Measurements from ENCODE around the gene VSTM2L.
"Not testable (repeated sequence)": the region's sequence is repeated elsewhere in the genome, so short reads cannot be mapped to it uniquely, and the experiment has no call there.

Gene VSTM2L, protein sequence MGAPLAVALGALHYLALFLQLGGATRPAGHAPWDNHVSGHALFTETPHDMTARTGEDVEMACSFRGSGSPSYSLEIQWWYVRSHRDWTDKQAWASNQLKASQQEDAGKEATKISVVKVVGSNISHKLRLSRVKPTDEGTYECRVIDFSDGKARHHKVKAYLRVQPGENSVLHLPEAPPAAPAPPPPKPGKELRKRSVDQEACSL

DNA sequence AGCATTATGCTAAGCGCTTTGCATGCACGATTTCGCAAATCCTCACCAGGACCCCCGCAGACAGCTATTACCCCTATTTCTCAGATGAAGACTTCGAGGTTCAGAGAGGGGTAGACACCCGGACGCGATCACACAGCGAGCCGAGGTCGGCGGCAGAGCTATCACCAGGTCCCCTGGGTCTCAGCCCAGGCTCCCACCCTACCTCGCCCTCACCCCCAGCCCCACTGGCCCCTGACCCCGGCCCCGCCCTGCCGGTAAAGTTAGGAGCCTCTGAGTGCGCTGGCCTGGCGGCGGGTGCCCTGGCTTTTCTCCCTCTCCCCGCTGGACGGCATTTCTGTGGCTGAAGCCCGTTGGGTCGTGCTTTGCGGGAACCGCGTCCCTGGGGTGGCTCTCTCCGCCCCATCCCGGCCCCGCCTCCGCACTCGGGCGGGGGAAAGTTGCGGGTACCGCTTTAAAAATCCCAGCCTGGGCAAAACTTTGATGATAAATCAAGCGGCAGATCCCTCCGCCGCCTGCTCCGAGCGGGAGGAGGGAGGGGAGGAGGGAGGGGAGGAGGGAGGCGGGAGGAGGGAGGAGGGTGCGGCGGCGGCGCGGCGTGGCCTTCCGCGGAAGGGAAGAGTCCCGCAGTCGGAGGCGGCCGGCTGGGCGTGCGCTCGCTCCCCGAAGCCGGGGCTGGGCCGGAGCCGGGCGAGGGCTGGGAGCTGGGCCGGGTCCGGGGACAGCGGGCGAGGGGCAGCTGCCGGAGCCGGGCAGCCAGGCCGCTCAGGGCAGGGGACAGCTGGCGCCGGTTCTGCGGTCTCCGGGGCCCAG is at the start of gene VSTM2L:
TSS of gene VSTM2L (plus strand) at position 624 of the 810 bp plus-strand sequence. CDS start 224 bp downstream, outside the sequence.
- DNase-seq (ENCODE audit: low read depth in 2 of 2, low spot score in 1 of 2) = no peak

DNA sequence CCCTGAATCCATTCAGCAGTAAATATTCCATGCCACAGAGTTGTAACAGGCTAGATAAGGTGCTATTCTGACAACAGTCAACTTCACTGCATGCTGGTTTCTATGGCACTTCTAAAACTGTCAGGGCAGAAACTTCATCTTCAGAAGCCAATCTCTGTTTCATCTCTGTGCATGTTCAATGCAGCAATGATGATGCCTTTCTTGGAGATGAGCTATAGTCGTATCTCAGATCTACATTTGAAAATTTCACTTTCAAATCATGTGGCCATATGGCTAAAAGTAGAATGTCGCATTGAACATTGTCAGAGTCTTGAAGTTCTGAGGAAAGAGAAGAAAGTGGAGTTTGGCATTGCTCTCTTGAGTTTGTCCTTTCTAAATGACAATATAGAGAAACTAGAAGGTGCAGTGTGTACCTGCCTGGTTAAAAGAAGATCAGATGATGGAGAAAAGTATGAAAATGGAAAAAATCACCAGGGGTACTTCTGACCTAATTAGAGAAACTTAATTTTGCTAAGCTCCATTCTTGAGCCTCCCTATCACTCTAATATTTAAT is 49.0 kb upstream of the VSTM2L start:
- DNase-seq (ENCODE audit: low read depth in 2 of 2, low spot score in 1 of 2) = no peak

DNA sequence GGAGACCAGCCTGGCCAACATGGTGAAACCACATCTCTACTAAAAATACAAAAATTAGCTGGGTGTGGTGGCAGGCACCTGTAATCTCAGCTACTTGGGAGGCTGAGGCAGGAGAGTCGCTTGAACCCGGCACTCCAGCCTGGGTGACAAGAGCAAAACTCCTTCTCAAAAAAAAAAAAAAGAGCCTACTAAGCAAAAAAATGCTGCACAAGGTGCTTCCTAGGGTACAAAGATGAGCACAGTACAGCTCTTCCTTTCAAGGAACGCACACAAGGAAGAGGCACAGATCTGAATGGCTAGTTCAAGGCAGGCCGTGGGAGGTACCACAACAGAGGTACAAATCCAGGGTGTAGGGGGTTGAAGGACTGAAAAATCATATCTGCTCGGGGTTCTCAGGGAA is 46.9 kb upstream of the VSTM2L start:
- not testable (repeated sequence) for DNase-seq (ENCODE audit: low read depth in 2 of 2, low spot score in 1 of 2)

DNA sequence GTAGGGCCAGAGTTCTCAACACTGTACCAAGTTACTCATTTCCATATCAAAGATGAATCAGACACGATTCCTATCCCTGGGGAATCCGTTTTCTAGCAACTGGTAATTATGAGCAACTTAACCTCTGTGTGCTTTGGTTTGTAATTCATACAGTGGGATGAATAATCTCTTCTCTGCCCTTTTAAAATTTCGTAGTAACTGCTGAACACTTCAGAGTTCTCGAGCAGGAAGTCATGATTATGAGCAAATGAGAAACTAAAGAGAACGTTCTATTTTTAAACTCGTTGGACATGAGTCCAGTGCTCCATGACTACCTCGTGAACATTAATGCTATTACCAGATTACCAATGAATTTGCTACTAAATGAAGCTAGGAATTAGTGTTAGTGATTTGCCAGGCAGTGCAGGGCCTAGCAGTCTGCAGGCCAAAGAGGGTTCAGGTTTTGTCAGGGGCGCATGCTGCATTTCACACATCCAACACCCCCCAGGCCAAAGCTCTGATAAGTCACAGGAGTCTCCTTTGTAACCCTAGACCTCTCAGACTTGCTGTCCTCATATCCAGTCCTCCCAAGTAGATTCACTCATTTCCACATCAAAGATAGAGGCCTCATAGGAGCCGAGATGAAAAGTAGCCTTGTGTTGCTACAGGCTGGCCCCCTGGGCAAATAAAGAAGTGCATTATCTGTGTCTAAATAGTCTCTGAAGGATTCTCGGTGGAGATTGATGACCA is 45.8 kb upstream of the VSTM2L start:
- no peak for DNase-seq (ENCODE audit: low read depth in 2 of 2, low spot score in 1 of 2)

DNA sequence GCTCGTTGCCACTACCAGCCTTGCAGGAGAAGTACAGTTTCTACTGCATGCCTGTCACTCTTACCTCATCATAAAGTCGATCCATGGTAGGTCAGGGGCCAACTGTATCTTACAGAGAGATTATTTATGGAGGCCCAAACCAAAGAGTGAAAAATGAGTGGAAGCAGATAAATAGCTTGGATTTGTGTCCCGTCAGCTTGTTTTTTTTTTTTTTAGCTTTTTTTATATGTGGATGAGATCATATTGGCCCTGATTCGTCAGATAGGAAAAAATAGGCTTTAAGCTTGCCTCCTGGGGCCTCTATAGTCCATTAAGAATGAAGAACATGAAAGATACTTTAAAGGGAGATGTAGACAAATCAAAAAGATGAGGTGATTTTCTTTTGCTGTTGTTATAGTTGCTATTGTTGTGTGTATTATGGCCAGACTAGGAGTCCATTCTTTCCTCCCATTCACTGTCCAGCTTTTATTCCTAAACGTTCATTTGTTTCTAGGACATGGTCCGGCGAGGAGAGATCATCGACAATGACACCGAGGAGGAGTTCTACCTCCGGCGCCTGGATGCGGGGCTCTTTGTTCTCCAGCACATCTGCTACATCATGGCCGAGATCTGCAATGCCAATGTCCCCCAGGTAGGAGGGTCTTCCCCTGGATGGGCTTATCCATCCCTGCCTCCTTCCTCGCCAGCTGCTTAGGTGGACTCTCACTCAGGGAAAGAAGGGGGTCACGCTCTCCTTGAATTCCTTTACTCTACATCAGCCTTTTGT is 43.3 kb upstream of the VSTM2L start:
- DNase-seq (ENCODE audit: low read depth in 2 of 2, low spot score in 1 of 2) = no peak

DNA sequence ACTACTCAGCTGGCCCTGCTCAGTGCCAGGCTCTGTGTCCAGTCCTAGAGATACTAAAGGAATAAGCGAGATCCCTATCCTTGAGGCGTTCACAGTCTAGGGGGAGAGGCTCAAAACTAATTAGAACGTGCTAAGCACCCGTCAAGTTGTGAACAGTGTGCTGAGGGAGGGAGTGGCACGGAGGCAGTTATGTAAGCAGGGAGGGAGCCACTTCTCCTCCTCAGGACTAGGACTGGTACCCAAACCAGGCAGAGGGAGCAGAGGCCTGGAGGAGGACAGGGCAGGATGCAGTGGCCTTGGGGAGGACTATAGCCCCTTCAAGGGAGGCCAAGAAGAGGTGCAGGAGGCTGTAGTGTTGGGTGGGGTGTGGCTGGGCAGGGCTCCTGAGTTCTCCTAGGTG is 39.6 kb upstream of the VSTM2L start:
- no peak for DNase-seq (ENCODE audit: low read depth in 2 of 2, low spot score in 1 of 2)

DNA sequence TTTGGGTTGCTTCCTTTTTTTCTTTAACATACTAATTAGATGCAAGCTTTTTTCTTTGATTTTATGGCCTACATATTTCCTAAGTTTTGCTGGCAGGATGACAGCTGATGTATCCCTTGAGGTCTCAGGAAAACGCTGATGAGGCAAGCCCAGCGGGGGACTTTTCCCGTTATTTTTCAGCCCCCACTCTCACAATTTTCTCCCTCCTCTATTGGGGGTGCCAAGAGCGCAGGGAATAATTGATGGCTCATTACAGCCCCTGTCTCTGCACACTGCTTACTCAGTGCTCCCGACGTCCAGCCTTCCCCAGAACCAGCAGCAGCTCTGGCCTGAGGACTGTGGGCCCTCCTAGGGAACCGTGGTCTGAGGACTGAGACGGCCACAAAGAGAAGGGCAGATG is 38.6 kb upstream of the VSTM2L start:
- DNase-seq (ENCODE audit: low read depth in 2 of 2, low spot score in 1 of 2) = no peak

DNA sequence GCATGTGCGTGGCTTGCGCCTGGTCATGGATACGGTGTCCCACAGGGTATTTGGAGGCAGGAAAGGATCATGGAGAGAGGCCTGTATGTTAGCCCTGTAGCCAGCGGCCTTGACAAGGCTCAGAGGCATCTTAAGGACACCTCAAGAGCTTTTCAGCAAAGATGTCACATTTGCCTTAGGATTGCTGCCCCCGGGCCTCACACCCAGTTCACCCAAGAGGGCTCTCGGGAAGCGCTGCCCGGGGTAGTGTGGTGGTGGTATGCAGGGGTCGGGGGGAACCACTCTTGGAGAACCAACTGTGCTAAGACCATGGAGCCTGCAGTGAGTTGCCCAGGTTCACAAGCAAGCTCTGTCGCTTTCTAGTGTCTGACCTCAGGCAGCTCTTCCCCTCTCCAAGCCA is 36.9 kb upstream of the VSTM2L start:
- no peak for DNase-seq (ENCODE audit: low read depth in 2 of 2, low spot score in 1 of 2)

DNA sequence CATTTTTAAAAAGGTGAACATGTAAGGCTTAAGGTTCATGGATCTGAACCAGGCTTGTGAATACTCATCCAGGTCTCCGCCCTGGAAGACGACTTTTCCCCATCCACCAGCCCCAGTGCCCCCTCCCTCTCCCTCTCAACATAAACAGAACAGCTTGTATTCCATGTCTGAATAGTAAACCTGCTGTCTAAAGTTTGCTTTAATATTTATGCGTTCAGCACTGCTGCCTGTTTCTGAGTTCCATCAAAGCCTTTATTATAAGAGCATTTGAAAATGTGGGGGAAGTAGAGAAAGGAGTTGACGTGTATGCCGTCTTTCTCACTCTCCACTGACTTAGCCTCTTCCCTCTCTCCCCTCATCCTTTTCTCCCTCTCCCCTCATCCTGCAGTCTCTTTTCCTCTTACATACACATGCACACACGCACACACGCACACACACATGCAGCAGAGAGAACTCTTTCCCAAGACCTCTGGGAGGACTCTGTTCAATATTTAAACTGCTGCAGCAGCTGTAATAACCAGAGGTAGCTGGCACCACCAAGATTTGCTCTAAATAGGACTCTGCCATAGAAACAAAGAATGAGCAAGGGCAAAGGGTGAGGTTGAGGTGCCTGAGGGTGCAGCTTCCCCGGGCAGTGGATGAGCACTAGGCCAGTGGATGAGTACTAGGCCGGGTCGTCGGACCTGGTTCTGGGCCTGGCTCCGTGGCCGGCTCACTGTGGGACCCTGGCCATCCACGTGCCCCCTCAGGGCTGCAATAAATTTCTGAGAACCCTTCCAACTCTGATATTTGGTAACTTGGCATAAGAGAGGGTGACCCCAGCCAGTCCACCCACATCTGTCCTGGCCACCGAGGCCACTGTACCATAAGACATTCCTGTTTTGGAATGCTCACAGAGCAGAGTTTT is 35.4 kb upstream of the VSTM2L start:
- no peak for DNase-seq (ENCODE audit: low read depth in 2 of 2, low spot score in 1 of 2)

DNA sequence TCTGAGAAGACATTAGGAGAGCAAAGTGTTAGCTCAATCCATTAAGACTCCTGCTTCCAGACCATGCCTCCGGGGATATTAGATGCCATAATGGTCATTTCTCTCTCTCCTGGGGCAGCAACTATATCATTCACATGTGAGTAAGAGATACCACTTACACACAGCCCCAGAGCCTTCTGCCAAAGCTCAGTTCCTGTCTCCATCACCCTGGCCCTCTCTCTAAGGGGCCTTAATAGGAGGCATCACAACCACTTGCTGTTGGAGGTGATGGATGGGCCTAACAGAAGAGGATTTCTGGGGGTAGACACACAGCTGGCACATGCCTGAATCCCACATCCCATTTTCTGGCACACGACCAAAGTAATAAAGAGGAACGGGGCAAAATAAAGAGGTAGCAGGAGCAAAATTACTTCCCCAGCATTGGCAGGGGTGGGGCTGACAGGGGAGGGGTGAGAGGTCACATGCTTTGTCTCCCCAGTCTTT is 34.0 kb upstream of the VSTM2L start:
- DNase-seq (ENCODE audit: low read depth in 2 of 2, low spot score in 1 of 2) = no peak

DNA sequence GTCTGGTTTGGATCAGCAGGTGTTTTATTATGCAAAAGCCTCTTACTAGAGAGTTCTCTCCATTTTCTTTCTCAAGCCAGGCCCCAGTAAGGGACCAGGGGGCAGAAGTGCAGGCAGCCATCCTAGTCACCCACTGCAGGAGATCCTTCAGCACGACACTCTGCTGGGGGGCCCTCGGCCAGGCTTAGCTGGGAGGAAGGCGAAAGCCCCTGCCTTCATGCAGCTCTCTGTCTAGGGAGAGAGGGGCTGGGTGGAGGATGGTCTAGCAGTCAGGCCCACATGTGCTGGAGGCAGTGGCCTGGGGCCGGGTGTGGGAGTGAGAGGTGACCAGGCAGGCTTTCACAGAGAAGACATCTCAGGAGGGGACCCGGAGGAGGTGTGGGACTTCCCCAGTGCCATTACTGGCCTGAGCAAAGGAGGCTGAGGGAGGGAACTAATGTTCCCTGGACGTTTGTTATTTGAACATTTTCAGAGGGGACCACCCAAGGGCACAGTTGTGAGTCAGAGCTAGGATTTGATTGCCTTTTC is 33.5 kb upstream of the VSTM2L start:
- no peak for DNase-seq (ENCODE audit: low read depth in 2 of 2, low spot score in 1 of 2)

DNA sequence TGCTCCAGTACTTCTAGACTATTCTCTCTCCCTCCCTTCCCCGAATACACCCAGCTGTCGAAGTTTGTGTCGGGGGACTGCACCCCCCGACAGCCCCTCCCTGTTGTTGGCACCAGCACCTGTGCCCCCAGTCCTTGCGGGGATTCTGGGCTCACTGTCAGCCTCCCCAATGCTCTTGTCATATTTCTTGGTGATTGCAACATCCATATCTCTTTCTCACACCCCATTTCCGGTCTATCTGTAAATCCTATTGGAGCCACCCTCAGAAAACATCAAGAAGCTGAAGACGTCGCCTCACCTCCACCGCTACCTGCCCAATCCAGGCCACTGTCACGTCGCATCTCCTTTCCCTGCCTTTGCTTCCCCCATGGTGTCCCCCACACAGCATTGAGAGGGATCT is 32.6 kb upstream of the VSTM2L start:
- no peak for DNase-seq (ENCODE audit: low read depth in 2 of 2, low spot score in 1 of 2)

DNA sequence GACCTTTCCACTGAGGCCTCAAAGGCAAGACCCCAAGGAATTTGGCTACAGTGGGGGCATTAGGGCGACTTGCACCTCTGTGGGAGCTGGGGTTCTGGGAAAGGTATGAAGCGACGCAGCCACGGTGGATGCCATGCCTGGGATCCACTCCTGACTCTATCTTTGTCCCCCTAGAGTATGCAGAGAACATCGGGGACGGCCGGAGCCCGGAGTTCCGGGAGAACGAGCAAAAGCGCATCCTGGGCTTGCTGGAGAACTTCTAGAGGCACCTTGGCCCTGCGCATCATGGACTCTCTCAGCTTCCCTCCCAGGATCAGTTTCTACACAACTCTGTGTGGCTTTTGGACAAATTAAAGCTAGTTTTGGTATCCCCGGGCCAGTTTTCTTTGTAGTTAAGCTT is 31.2 kb upstream of the VSTM2L start:
- no peak for DNase-seq (ENCODE audit: low read depth in 2 of 2, low spot score in 1 of 2)

DNA sequence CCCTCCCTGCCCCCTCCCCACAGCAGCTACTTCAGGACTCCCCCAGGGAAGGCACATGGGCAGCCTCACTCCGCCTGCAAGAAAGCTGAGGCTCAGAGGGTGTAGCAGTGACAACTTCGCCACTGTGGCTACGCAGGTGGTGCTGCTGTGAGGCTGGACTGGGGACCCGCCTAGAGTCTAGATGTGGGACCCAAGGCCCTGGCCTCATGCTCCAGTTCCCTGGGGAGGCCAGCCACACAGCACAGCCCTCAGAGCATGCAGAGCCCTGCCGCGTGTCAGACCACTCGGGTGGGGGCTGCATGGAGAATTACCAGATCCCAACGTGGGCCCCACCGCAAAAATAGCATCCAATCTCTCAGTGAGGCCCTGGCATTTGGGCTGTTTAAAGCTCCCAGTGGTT is 30.8 kb upstream of the VSTM2L start:
- DNase-seq (ENCODE audit: low read depth in 2 of 2, low spot score in 1 of 2) = no peak

DNA sequence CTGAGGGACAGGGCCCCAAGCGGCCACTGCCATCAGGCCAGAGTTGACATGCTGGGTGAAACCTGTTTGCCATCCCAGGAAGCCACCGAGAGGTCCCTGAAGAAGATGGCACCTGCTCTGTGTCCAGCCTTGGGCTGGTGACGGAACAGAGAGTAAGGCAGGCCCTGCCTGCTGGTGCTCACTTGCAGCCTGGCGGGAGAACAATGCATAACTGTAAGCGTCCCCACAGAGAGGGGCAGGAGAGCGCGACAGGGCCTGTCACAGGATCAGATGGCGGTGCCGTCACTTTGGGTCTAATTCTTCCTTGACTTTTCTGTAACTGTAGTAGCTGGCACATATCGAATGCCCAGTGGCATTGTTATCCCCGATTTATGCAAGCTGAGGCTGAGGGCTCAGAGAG is 29.0 kb upstream of the VSTM2L start:
- DNase-seq (ENCODE audit: low read depth in 2 of 2, low spot score in 1 of 2) = no peak

DNA sequence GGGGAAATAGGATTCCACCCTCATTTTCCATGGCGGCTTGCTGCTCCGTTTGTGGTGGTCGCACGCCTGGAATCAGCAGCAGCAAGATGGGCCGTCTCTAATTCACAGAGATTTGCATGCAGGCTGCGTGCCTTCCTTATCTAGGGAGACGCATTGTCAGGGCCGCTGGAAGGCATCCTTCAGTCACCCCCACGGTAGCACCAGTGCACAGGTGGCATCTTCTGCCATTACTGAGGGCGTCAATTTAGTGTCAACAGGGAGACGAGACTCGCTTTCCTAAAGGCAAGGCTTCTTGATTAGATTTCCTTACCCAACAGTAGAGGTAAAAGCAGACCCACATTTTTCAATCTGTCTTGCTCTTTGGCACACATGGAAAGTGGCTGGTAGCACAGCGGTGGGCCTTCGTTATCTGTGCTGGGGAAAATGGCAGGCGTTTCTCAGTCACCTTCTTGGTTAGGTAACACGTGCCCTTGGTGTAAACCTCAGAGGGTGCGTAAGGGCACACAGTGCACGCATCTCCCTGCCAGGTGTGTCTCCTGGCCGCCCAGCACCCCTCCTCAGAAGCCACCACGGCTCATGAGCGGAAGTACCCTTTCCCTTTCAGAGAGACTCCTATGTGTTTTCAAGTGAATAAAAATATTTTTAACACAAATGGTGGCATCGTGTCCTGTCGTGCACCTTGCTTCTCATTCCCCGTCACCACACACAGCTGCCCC is 27.3 kb upstream of the VSTM2L start:
- DNase-seq (ENCODE audit: low read depth in 2 of 2, low spot score in 1 of 2) = no peak

DNA sequence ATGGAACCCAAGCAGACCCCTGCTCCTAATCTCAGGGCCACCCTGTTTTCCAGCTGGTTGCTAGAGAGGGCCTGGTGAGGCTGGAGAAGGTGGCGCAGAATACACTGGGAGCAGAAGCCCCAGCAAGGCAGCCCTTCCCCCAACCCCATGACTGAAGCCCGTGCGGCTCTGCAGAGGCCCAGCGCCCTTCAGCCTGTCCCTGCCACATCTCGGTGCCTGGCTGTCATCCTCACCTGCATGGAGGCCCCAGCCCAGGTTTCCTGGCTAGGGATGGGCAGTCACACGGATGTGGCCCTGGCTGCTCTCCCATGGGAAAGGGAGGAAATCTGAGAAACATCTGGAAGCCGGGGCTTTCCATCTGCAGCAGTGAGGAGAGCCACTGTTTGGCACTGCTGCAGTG is 26.1 kb upstream of the VSTM2L start:
- no peak for DNase-seq (ENCODE audit: low read depth in 2 of 2, low spot score in 1 of 2)

DNA sequence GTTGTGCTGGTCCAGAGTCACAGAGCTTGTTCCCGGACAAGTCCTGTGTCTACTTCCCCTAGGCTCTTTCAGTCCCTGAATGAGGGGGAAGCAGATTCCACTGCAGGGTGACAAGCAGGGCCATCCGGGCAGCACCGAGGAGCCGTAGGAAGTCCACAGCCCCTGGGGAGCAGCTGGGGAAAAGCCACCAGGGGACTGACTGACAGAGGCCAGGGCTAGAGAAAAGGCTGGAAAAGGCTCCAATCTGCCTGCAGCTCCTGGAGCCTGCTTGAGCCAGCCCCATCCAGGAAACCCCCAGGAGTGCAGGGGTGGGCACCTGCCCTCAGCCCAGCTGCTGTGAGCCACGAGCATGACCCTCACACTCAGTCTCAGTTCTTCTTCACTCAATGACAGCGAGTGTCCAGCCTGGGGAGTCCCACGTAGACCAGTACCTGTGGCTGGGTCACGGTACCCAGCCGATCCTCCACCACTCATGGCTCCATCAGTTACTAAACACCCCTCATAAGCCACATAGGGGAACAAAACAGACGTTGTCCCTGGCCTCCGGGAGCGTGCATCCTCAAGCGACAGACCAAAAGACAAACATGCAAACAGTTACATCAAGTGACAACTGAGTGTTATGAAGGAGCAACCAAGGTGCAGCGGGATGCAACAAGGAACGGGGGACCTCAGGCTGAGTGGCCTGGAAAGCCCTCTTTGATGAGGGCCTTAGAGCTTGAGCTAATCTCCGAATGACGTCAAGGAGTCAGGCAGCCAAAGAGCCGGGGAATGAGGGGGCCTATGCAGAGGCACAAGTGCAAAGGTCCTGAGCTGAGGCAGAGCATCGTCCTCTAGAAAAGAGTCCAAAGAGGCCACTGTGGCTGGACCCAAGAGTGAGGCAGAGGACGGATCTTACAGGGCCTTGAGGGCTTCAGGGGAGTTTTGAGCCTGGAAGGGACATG is 24.8 kb upstream of the VSTM2L start:
- no peak for DNase-seq (ENCODE audit: low read depth in 2 of 2, low spot score in 1 of 2)
